Nucleus accumbens (tissue), 56 donors: Measurements from ENCODE around the gene LDLRAP1.
A peak's percentile ranks its signal among the peaks of the same experiment; 100 is the strongest.
"Not testable (repeated sequence)": the region's sequence is repeated elsewhere in the genome, so short reads cannot be mapped to it uniquely, and the experiment has no call there.

Experiments used
- DNase-seq, 56 donors: peaks; one replicate each; lab custom pipeline; 2025; lab: John Stamatoyannopoulos, UW

The LDLRAP1 gene

GRCh38 chr1:25572708-25573590 lies 29.5 kb downstream of the LDLRAP1 start:
- peak in 13 of 56 donors; percentile 8 to 49 (median 20) for DNase-seq

- no peak for DNase-seq
Measured at GRCh38 chr1:25573591-25573930, 30.2 kb downstream of the LDLRAP1 start.

- no peak for DNase-seq
Measured at GRCh38 chr1:25573961-25574360, 30.6 kb downstream of the LDLRAP1 start.

- no peak for DNase-seq
Measured at GRCh38 chr1:25575191-25575590, 31.8 kb downstream of the LDLRAP1 start.

- no peak for DNase-seq
Measured at GRCh38 chr1:25576459-25577133, 33.2 kb downstream of the LDLRAP1 start.

- DNase-seq = no peak
Measured at GRCh38 chr1:25577134-25577920, 33.9 kb downstream of the LDLRAP1 start.

- no peak for DNase-seq
Measured at GRCh38 chr1:25579292-25580252, 36.2 kb downstream of the LDLRAP1 start.

GRCh38 chr1:25580927-25581326 lies 37.5 kb downstream of the LDLRAP1 start:
- no peak for DNase-seq

GRCh38 chr1:25581764-25582163 lies 38.4 kb downstream of the LDLRAP1 start:
- DNase-seq = no peak

GRCh38 chr1:25583519-25584370 lies 40.3 kb downstream of the LDLRAP1 start:
- no peak for DNase-seq

GRCh38 chr1:25586181-25586588 lies 42.8 kb downstream of the LDLRAP1 start:
- DNase-seq = no peak

GRCh38 chr1:25587290-25587689 lies 43.9 kb downstream of the LDLRAP1 start:
- DNase-seq = no peak

GRCh38 chr1:25588224-25588623 lies 44.8 kb downstream of the LDLRAP1 start:
- DNase-seq = not testable (repeated sequence)

GRCh38 chr1:25588786-25589185 lies 45.4 kb downstream of the LDLRAP1 start:
- not testable (repeated sequence) for DNase-seq

GRCh38 chr1:25590096-25590824 lies 46.9 kb downstream of the LDLRAP1 start:
- no peak for DNase-seq

GRCh38 chr1:25593861-25594260 lies 50.5 kb downstream of the LDLRAP1 start:
- no peak for DNase-seq

GRCh38 chr1:25594971-25595370 lies 51.6 kb downstream of the LDLRAP1 start:
- DNase-seq = no peak

- DNase-seq = not testable (repeated sequence)
Measured at GRCh38 chr1:25596641-25597040, 53.2 kb downstream of the LDLRAP1 start.
